ENCODE results near the gene OR8J3.
"Not testable (repeated sequence)": the region's sequence is repeated elsewhere in the genome, so short reads cannot be mapped to it uniquely, and the experiment has no call there.

Gene OR8J3

GRCh38 chr11:56140151-56140661, at the start of gene OR8J3:
OR8J3 (minus strand) TSS chr11:56140201; CDS start chr11:56137718, 2,483 bp downstream.
- no peak for DNase-seq (ENCODE audit: low spot score)

GRCh38 chr11:56188602-56189001, 48.6 kb upstream of the OR8J3 start:
- no peak for DNase-seq (ENCODE audit: low spot score)

GRCh38 chr11:56183459-56183858, 43.5 kb upstream of the OR8J3 start:
- DNase-seq (ENCODE audit: low spot score): no peak

- DNase-seq (ENCODE audit: low spot score): no peak
Observed at GRCh38 chr11:56176318-56176717, 36.3 kb upstream of the OR8J3 start, which contains the start of gene OR5J2. OR5J2 (plus strand) TSS chr11:56176618; CDS start chr11:56176618, 0 bp downstream.

- no peak for DNase-seq (ENCODE audit: low spot score)
Observed at GRCh38 chr11:56172256-56172830, 32.3 kb upstream of the OR8J3 start.

GRCh38 chr11:56163804-56164203, 23.8 kb upstream of the OR8J3 start:
- DNase-seq (ENCODE audit: low spot score): no peak

- no peak for DNase-seq (ENCODE audit: low spot score)
Observed at GRCh38 chr11:56160217-56160616, 20.2 kb upstream of the OR8J3 start, which contains the start of gene OR8K5. OR8K5 (minus strand) TSS chr11:56160317; CDS start chr11:56160317, 0 bp downstream.

- no peak for DNase-seq (ENCODE audit: low spot score)
Observed at GRCh38 chr11:56152333-56152732, 12.3 kb upstream of the OR8J3 start.

GRCh38 chr11:56151376-56151775, 11.4 kb upstream of the OR8J3 start:
- DNase-seq (ENCODE audit: low spot score): no peak

GRCh38 chr11:56143681-56144080, 3.7 kb upstream of the OR8J3 start:
- not testable (repeated sequence) for DNase-seq (ENCODE audit: low spot score)

- DNase-seq (ENCODE audit: low spot score): no peak
Observed at GRCh38 chr11:56122073-56122472, 17.9 kb downstream of the OR8J3 start, which contains the start of gene OR8H3. OR8H3 (plus strand) TSS chr11:56122373; CDS start chr11:56122373, 0 bp downstream.

- no peak for DNase-seq (ENCODE audit: low spot score)
Observed at GRCh38 chr11:56103210-56103737, 36.7 kb downstream of the OR8J3 start, which contains the start of gene OR8H2. OR8H2 (plus strand) TSS chr11:56103687; CDS start chr11:56105043, 1,356 bp downstream.

- no peak for DNase-seq (ENCODE audit: low spot score)
Observed at GRCh38 chr11:56093008-56093407, 47.0 kb downstream of the OR8J3 start, which contains the start of gene OR8I2. OR8I2 (plus strand) TSS chr11:56093308; CDS start chr11:56093308, 0 bp downstream.

GRCh38 chr11:56089697-56090096, 50.3 kb downstream of the OR8J3 start:
- DNase-seq (ENCODE audit: low spot score): no peak
